ENCODE results near the gene BNIP5.
A peak's percentile ranks its signal among the peaks of the same experiment; 100 is the strongest.

BNIP5 gene

DNA sequence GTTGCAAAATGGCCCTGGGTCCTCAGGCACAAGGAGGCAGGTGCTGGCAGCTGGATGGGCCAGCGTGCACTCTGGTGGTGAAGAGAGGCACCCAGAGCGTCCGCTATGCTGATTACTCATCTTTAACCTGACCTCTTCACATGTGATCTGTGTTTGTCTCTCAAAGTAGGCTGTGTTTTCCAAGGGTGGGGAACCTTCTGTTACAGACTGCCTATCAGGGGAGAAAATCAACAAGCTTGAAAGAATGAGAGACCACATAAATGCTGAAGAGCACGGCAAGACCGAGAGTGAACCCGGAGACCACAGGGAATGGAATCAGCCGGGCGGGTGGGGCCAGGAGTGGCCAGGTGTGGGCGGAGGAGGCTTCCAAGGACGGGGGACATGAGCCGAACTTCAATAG, 16.2 kb downstream of the BNIP5 start:
- ATAC-seq = no peak

- no peak for ATAC-seq
Observed at GRCh38 chr6:36319821-36320220, 16.9 kb downstream of the BNIP5 start.

DNA sequence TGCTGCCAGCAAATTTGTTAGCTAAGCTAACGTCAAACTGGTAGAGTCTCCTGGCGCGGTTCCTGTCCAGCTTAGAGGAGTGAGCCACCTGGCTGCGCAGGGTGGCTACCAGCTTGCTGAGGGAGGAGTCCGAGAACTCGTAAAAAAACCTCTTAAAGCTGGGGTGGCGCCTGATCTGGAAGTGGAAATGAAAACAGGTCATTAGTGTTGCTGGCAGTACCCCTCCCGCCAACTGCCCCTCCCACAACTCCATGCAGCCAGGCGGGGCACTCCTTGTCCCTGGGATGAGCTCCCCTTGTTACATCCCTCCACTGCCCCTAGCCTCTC, 17.3 kb downstream of the BNIP5 start:
- no peak for ATAC-seq

DNA sequence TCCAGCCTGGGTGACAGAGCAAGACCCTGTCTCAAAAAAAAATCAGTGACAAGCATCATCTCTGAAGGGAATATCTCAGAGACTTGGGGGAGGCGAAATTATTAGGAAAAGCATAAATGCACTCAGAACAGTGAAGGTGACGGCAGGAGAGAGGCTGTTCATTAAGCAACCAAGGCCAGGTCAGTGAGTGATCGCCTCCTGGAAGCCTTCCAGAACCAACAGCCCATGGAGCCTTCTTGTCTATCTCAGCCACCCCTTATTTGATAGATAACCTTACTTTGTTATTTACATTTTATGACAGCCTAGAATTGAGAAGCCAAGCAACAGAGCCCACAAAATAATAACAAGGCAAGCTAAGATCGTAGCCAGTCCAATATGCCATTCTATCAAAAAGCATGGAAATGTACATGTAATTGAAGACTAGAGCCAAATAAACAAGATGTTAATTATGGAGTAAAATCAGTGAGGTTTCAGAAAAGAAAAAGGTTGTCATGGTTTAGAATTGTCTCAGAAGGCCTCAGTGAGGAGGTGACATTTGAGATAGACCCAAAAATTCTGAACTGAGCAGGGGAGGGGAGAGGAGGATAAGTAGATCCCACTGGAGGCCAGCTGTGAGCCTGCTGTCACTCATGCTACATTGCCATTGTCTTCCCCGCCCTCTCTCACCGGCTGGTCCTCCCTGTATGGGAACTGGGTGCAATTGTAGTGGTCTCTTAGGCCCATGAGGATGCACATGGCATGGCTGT, 17.8 kb downstream of the BNIP5 start:
- ATAC-seq = no peak

GRCh38 chr6:36317623-36318022, 19.1 kb downstream of the BNIP5 start:
- no peak for ATAC-seq

- no peak for ATAC-seq
Observed at GRCh38 chr6:36315921-36316320, 20.8 kb downstream of the BNIP5 start.

- peak in 1 of 2 donors; percentile 27 for ATAC-seq
Observed at GRCh38 chr6:36314221-36315014, 22.3 kb downstream of the BNIP5 start.

GRCh38 chr6:36313649-36313936, 23.1 kb downstream of the BNIP5 start:
- no peak for ATAC-seq

DNA sequence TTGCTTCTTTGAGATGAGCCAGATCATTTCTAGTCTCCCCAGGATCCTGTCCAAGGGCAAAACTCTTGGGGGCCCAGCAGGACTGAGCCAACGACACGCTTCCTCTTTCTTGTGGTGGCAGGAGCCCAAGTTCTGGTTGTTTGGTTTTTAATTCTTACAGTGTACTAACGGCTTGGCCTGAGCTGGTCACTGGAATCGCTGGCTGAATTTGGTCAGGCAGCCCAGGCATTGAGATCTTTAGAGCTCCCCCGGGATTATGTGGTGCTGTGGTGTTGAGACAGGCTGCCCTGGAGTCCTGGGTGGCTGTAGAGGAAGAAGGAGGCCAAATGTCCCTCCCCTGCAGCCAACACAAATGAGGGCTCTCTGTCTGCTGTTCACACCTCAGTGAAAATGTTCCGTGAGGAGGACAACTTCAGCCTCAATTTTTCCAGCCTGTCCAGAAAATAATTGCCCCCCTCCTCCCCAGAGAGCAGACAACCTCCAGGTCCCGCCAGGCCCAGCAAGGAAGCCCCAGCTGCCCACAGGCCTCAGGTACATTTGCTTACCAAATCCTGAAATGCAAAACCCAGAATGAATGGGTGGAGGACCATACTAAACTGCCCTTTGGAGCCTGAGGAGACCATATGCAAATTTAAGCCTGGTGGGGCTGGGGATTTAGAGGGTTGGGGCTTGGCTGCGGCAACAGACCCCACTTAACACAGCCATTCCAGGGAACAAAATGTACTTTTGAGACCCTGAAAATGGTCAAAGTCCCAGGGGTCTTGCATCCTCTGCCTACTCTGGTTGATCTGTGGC, 23.6 kb downstream of the BNIP5 start:
- no peak for ATAC-seq

- ATAC-seq = no peak
Observed at GRCh38 chr6:36309900-36310299, 26.8 kb downstream of the BNIP5 start.

DNA sequence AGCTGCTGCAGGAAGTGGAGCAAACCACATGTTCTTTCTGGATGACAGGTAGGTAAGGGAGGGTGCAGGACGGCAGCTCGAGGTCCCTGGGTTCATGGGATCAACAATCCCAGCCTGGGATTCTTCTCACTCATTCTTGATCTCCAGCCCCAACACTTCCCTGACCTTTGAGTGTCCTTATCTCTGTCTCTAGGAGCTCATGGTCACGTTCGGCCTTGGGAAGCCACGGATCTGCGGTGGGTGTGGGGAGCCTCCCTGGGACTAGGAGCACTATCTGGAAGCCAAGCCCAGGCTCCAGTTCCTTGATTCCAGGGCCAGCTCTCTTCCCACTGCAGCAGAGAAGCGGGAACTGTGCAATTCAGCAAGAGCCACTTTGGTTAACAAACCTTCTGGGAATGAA, 27.5 kb downstream of the BNIP5 start:
- no peak for ATAC-seq

GRCh38 chr6:36308514-36308913, 28.2 kb downstream of the BNIP5 start:
- ATAC-seq = no peak

DNA sequence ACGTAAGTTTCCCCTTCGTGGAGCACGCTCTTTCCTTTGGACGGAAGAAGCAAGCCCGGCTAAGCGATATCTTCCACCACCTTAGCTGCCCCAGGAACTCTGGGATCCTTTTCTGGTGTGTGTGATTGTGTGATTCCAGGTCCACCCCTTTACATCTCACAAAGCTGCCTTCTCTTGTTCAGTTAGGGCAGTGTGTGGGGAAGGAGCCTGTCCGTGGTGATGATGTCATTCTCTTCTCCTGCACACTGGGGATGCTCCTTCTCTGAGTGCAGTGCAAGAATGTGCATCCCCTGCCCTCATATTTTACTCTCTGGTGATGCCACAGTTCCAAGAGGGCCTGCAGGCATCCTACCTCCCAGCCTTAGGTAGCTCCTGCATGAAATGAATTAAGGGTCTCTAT, 30.3 kb downstream of the BNIP5 start:
- no peak for ATAC-seq

DNA sequence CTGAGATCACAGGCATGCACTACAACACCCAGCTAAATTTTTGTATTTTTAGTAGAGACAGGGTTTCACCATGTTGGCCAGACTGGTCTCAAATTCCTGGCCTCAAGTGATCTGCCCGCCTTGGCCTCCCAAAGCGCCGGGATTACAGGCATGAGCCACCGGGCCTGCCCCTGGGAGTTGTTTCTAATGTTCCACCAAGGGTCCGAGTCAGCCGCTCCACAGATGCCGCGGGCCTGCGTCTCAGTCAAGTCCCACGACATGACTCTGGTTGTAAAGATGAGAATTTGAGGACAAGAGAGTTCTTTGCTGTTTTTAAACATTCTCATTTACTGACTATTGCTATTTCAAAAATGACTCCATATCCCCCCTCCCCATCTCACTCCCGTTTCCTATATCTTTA, 30.8 kb downstream of the BNIP5 start:
- ATAC-seq = no peak

GRCh38 chr6:36302227-36302976, 34.3 kb downstream of the BNIP5 start:
- peak; percentile 95 to 96 for ATAC-seq

- ATAC-seq = no peak
Observed at GRCh38 chr6:36301781-36302180, 34.9 kb downstream of the BNIP5 start.

DNA sequence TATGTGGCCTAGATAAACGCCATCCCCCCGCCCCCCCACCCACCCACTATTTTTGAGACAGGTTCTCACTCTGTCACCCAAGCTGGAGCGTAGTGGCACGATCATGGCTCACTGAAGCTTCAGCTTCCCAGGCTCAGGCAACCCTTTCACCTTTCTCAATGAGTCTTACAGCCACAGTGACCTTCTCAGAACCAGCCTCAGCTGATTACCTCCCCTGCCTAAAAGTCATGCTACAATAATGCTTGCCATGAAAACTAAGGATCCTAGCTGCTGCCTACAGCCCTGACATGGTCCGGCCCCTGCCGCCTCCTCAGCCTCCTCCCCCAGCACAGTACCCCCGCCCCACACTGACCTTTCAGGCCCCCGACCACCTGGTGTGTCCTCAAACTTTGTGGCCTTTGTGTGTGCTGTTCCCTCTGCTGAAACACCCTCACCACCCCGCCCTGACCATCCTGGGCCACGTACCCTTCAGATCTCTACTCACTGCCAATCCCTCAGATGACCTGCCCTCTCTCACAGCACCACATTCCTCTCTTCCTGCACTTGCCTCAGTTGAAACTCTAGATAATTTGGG, 35.5 kb downstream of the BNIP5 start:
- ATAC-seq = no peak

GRCh38 chr6:36298027-36298426, 38.7 kb downstream of the BNIP5 start:
- ATAC-seq = no peak

DNA sequence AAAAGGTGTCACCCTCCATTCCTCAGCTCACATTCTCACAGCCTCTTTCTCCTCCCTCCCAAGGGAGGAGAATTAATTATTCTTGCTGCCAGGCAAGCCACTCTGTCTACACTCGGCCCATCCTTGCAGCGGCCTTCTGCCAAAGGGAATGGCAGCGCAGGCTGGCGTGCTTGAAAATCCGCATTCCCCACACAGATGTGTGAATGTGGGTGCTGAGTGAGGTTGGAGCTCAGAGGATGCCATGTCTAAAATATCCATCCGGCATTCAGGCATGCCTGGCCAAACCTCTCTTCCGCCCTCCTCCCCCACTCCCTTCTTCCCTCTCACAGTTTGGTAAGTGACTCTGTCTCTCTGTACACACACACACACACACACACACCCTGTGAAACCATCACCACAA, 39.2 kb downstream of the BNIP5 start:
- no peak for ATAC-seq

GRCh38 chr6:36297051-36297450, 39.6 kb downstream of the BNIP5 start:
- ATAC-seq = no peak

- no peak for ATAC-seq
Observed at GRCh38 chr6:36296240-36296639, 40.4 kb downstream of the BNIP5 start.

GRCh38 chr6:36292170-36292569, 44.5 kb downstream of the BNIP5 start:
- no peak for ATAC-seq
